ENCODE results near the gene PLXNB1. TPM values are rescaled to one million over a fixed set of nuclear protein-coding genes. Genes with fewer than 3 reads are reported as not detected.

Gene PLXNB1
- total RNA-seq, 1 experiment from 2014 or later: 35.6 TPM

DNA sequence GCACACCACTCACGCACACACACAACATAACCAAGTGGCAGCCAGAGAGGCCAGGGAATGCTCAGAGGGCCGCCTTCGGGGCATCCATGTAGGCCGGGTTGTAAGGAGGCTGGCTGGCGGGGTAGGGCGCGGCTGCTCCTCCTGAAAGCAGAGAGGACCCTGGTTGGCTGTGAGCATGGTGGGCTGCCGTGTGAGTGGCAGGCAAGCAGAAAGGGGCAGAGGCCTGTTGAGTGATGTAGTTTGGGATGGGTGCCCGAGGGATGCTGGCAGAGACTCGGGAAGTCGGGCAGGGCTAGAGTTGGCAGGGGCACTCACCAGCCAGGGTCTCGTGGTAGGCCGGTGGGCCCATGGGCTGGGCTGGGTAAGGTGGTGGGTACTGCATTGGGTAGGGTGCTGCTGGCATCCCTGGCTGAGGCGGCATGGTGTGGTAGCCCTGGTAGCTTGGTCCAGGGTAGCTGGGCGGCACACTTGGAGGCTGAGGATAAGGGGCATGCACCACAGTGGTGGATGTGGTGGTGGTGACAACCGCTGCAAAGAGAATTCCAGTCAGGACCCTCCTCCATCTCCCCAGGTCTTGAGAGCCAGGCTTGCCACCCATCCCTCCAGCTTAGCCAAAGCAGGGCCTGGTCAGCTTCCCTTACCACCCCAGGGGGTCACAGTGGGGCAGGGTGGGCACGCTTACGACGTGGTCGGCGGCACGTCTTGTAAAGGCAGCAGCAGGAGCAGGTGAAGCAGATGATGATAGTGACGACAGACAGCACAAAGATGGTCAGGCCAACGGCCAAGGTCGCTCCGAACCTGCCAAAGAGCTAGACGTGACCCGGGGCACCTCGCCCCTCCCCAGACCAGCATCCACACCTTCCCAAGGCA is 39.4 kb upstream of the PLXNB1 start:
- no peaks in the 10 kb centered on the region for H3K9me3 ChIP-seq (ENCODE audit: control insufficient read depth in 1 of 2, insufficient read depth in 1 of 2, low read depth in 1 of 2, low read length in 2 of 2)
- peaks cover 57% of the 10 kb centered on the region for H3K79me2 ChIP-seq (ENCODE audit: insufficient read depth, low read length)
- H4K20me1 ChIP-seq (ENCODE audit: insufficient read depth): no peaks in the 10 kb centered on the region
- H3K4me3 ChIP-seq (replicated peaks in 1 of 2; ENCODE audit: low read depth in 1 of 2, low read length in 2 of 2): no peak overlapping the region
- H2AFZ ChIP-seq (ENCODE audit: low read depth, low read length, poor library complexity, severe bottlenecking): no peak overlapping the region
- RAD21 ChIA-PET (ENCODE audit: low non-redundant PET in 1 of 2, low total read pairs in 2 of 2, uncharacterized antibody in 2 of 2, unreplicated experiment in 2 of 2): no interaction called here
- CTCF ChIA-PET: no interaction called here
- H3K27ac ChIP-seq (ENCODE audit: low read depth, low read length): no peak overlapping the region
- H3K4me2 ChIP-seq (ENCODE audit: low read length): no peak overlapping the region
- H3K27me3 ChIP-seq (ENCODE audit: insufficient read depth, low read length): no peaks in the 10 kb centered on the region
- H3K4me1 ChIP-seq (ENCODE audit: control insufficient read depth in 1 of 2, insufficient read depth in 2 of 2, low read length in 2 of 2): peaks cover 31 to 53% of the 10 kb centered on the region in 2 experiments
- no TSS peak for BruUV-seq (replicated peaks)
- no peak for TF ChIP-seq RAD21 (IDR thresholded peaks at IDR 0.05; ENCODE audit: low read depth)
- TF ChIP-seq ELF1 (IDR thresholded peaks at IDR 0.05; ENCODE audit: borderline replicate concordance, low read depth): no peak
- TF ChIP-seq, protein P1, sequence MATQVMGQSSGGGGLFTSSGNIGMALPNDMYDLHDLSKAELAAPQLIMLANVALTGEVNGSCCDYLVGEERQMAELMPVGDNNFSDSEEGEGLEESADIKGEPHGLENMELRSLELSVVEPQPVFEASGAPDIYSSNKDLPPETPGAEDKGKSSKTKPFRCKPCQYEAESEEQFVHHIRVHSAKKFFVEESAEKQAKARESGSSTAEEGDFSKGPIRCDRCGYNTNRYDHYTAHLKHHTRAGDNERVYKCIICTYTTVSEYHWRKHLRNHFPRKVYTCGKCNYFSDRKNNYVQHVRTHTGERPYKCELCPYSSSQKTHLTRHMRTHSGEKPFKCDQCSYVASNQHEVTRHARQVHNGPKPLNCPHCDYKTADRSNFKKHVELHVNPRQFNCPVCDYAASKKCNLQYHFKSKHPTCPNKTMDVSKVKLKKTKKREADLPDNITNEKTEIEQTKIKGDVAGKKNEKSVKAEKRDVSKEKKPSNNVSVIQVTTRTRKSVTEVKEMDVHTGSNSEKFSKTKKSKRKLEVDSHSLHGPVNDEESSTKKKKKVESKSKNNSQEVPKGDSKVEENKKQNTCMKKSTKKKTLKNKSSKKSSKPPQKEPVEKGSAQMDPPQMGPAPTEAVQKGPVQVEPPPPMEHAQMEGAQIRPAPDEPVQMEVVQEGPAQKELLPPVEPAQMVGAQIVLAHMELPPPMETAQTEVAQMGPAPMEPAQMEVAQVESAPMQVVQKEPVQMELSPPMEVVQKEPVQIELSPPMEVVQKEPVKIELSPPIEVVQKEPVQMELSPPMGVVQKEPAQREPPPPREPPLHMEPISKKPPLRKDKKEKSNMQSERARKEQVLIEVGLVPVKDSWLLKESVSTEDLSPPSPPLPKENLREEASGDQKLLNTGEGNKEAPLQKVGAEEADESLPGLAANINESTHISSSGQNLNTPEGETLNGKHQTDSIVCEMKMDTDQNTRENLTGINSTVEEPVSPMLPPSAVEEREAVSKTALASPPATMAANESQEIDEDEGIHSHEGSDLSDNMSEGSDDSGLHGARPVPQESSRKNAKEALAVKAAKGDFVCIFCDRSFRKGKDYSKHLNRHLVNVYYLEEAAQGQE (IDR thresholded peaks at IDR 0.05; ENCODE audit: low read depth): no peak
- TF ChIP-seq TCF7L2 (IDR thresholded peaks at IDR 0.05; ENCODE audit: borderline replicate concordance, extremely low read depth, insufficient read depth, insufficient read length): no peak
- TF ChIP-seq YY1 (IDR thresholded peaks at IDR 0.05; ENCODE audit: extremely low read depth, insufficient replicate concordance, low read depth, low read length): no peak
- no peak for TF ChIP-seq SIN3A (IDR thresholded peaks at IDR 0.05; ENCODE audit: low read depth)
- no peak for ATAC-seq
- intact Hi-C loops (cut with micrococcal nuclease): no loop called here
- H3K36me3 ChIP-seq (ENCODE audit: control insufficient read depth in 1 of 2, insufficient read depth in 2 of 2, low read length in 2 of 2): peaks cover 0 to 14% of the 10 kb centered on the region in 2 experiments; a peak in 1 of 4 replicates
- H3K9ac ChIP-seq (ENCODE audit: low read length): no peak overlapping the region
- POLR2A ChIA-PET: no interaction called here
- no peaks in the 10 kb centered on the region for H3K9me2 ChIP-seq (ENCODE audit: insufficient read depth)
- DNase-seq (ENCODE audit: low read depth, low spot score): no peak
